ENCODE data around the gene ZNF436.

ZNF436 gene

GRCh38 chr1:23358310-23358875, 11.2 kb downstream of the ZNF436 start:
- H4K20me1 ChIP-seq (ENCODE audit: insufficient read depth), result no peaks in the 10 kb centered on the region
- H3K4me2 ChIP-seq, result no peak overlapping the region
- H3K9ac ChIP-seq, result no peak overlapping the region
- no peak overlapping the region for H3K27ac ChIP-seq
- H3K36me3 ChIP-seq (ENCODE audit: insufficient read depth), result no peaks in the 10 kb centered on the region; the same call in 1 of the 2 replicates
- H2AFZ ChIP-seq (ENCODE audit: low read depth), result no peak overlapping the region
- no peak overlapping the region for H3K4me3 ChIP-seq (IDR thresholded peaks at IDR 0.05; ENCODE audit: insufficient read depth, low read depth, low read length)
- no peak for TF ChIP-seq CTCF (conservative IDR thresholded peaks at IDR 0.05; ENCODE audit: low read depth, low read length)
- no peaks in the 10 kb centered on the region for H3K4me1 ChIP-seq (ENCODE audit: low read depth, poor library complexity, severe bottlenecking)
- no peaks in the 10 kb centered on the region for H3K79me2 ChIP-seq (ENCODE audit: insufficient read depth, low read depth)
- no peaks in the 10 kb centered on the region for H3K27me3 ChIP-seq (ENCODE audit: insufficient read depth, low read depth)

- Histone ChIP-seq H3K9ac (no peak overlapping the region), H3K27ac (no peak overlapping the region), H4K20me1 (ENCODE audit: insufficient read depth) (no peaks in the 10 kb centered on the region), H2AFZ (ENCODE audit: low read depth) (no peak overlapping the region), H3K36me3 (ENCODE audit: insufficient read depth) (no peaks in the 10 kb centered on the region; the same call in 1 of the 2 replicates), H3K4me2 (no peak overlapping the region), H3K4me1 (ENCODE audit: low read depth, poor library complexity, severe bottlenecking) (no peaks in the 10 kb centered on the region), H3K79me2 (ENCODE audit: insufficient read depth, low read depth) (no peaks in the 10 kb centered on the region), H3K27me3 (ENCODE audit: insufficient read depth, low read depth) (no peaks in the 10 kb centered on the region), H3K4me3 (IDR thresholded peaks at IDR 0.05; ENCODE audit: insufficient read depth, low read depth, low read length) (no peak overlapping the region)
- TF ChIP-seq CTCF (conservative IDR thresholded peaks at IDR 0.05; ENCODE audit: low read depth, low read length), result no peak
These were observed 12.3 kb downstream of the ZNF436 start for GRCh38 chr1:23357138-23357908.

- no peak for TF ChIP-seq CTCF (conservative IDR thresholded peaks at IDR 0.05; ENCODE audit: low read depth, low read length)
- Histone ChIP-seq H3K79me2 (ENCODE audit: insufficient read depth, low read depth) (no peaks in the 10 kb centered on the region), H3K27me3 (ENCODE audit: insufficient read depth, low read depth) (no peaks in the 10 kb centered on the region), H3K4me1 (ENCODE audit: low read depth, poor library complexity, severe bottlenecking) (no peaks in the 10 kb centered on the region), H2AFZ (ENCODE audit: low read depth) (no peak overlapping the region), H3K4me3 (IDR thresholded peaks at IDR 0.05; ENCODE audit: insufficient read depth, low read depth, low read length) (no peak overlapping the region), H3K36me3 (ENCODE audit: insufficient read depth) (no peaks in the 10 kb centered on the region), H3K9ac (no peak overlapping the region), H3K4me2 (no peak overlapping the region), H3K27ac (no peak overlapping the region), H4K20me1 (ENCODE audit: insufficient read depth) (no peaks in the 10 kb centered on the region)
These were observed 13.0 kb downstream of the ZNF436 start for GRCh38 chr1:23356471-23357137.

GRCh38 chr1:23354245-23354644, 15.4 kb downstream of the ZNF436 start:
- H3K27me3 ChIP-seq (ENCODE audit: insufficient read depth, low read depth), result no peaks in the 10 kb centered on the region
- no peaks in the 10 kb centered on the region for H3K79me2 ChIP-seq (ENCODE audit: insufficient read depth, low read depth)
- no peak overlapping the region for H3K27ac ChIP-seq
- H3K4me3 ChIP-seq (IDR thresholded peaks at IDR 0.05; ENCODE audit: insufficient read depth, low read depth, low read length), result no peak overlapping the region
- H2AFZ ChIP-seq (ENCODE audit: low read depth), result no peak overlapping the region
- H4K20me1 ChIP-seq (ENCODE audit: insufficient read depth), result no peaks in the 10 kb centered on the region
- H3K36me3 ChIP-seq (ENCODE audit: insufficient read depth), result no peaks in the 10 kb centered on the region
- no peak for TF ChIP-seq CTCF (conservative IDR thresholded peaks at IDR 0.05; ENCODE audit: low read depth, low read length)
- no peak overlapping the region for H3K9ac ChIP-seq
- no peak overlapping the region for H3K4me2 ChIP-seq
- no peaks in the 10 kb centered on the region for H3K4me1 ChIP-seq (ENCODE audit: low read depth, poor library complexity, severe bottlenecking)
